IPS DF 6.9 (cell line): ENCODE measurements around the gene CAT.

Source experiments
- DNase-seq: peaks from one replicate; pipeline ENCODE4 v3.0.0-alpha.2; 2013; ENCODE audit warnings: low read depth, low spot score
- H3K27ac ChIP-seq: one replicate; pipeline ENCODE4 v1.5.1; 2013; ENCODE audit warnings: low read length, control low read depth
- H3K27me3 ChIP-seq: 2 replicates; pipeline ENCODE4 v1.6.1; 2013; ENCODE audit warnings: mild to moderate bottlenecking, low read length; ENCODE audit not compliant: control insufficient read depth, insufficient read depth
- H3K36me3 ChIP-seq: 2 replicates; pipeline ENCODE4 v1.6.1; 2013; ENCODE audit warnings: low read length; ENCODE audit not compliant: control insufficient read depth, insufficient read depth
- H3K4me1 ChIP-seq: 2 replicates; pipeline ENCODE4 v1.6.1; 2013; ENCODE audit warnings: low read length; ENCODE audit not compliant: control insufficient read depth, insufficient read depth
- H3K4me3 ChIP-seq: 2 replicates; pipeline ENCODE4 v1.5.1; 2013; ENCODE audit warnings: mild to moderate bottlenecking, low read length
- H3K9me3 ChIP-seq: 2 replicates; pipeline ENCODE4 v1.6.1; 2013; ENCODE audit warnings: low read length, inconsistent platforms; ENCODE audit not compliant: control insufficient read depth, insufficient read depth
- WGBS: extraction: QIAGEN DNeasy Blood & Tissue Kit; methylation state at CpG from one replicate; pipeline ENCODE4 v1.1.7; 2013; ENCODE audit warnings: mixed read lengths, missing lambda C conversion rate; ENCODE audit not compliant: insufficient read length, insufficient coverage; 5-methylcytosine and 5-hydroxymethylcytosine counted together

The CAT gene

DNA sequence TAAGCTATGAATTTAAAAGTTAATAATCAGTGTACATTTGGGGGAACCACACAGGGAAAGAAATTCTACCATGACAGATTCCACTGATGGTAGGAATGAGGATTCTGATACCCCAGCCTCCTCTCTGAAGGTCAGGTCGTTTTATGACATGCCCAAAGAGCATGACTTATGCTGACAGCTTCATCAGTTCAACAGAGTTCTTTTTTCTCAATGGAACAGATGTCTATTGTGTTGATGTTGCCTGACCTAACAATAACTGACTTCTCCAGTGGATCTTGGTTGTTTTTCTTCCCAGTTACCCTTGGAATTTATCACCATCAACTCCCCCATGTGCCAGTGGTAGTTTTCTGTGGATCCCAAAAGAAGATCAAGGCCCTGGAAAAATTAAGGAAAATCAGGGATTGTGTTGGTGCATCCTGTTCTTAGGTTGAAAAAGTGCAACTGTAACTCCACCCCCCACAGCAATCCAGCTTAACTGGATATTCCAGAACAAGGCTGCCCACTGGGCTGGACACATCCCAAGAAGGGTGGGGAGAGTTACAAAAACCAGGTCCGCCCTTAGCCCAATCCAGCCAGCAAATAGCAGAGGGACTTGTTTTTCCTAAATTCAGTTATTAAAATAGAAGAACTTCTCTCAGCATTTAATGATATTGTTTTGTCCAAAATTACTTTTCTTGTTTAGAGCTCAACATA lies 31.5 kb upstream of the CAT start:
- Histone ChIP-seq H3K4me3 (no peak overlapping the region), H3K9me3 (no peaks in the 10 kb centered on the region), H3K4me1 (no peaks in the 10 kb centered on the region), H3K36me3 (no peaks in the 10 kb centered on the region), H3K27me3 (no peaks in the 10 kb centered on the region), H3K27ac (no peak overlapping the region)
- DNase-seq = no peak
- no CpG with 5 or more reads among the region's 2 CpGs for WGBS

GRCh38 chr11:34408580-34409172 lies 30.1 kb upstream of the CAT start:
- H3K4me1 ChIP-seq = no peaks in the 10 kb centered on the region
- WGBS = no CpG with 5 or more reads among the region's 2 CpGs
- H3K27me3 ChIP-seq = no peaks in the 10 kb centered on the region
- H3K36me3 ChIP-seq = no peaks in the 10 kb centered on the region
- no peak for DNase-seq
- H3K27ac ChIP-seq = no peak overlapping the region
- no peak overlapping the region for H3K4me3 ChIP-seq
- H3K9me3 ChIP-seq = no peaks in the 10 kb centered on the region

DNA sequence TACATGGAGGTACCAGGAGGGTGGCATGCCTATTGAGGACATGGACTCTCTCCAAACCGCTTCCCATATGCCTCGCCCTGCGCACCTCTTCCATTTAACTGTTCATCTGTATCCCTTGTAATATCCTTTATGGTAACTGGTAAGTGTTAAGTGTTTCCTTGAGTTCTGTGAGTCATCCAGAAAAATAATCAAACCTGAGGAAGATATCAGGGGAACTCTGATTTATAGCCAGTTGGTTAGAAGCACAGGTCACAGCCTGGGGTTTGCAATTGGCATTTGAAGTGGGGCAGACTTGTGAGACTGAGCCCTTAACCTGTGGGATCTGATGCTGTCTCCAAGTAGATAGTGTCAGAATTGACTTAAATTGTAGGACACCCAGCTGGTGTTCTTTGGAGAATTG lies 27.6 kb upstream of the CAT start:
- WGBS = no CpG with 5 or more reads among the region's 3 CpGs

DNA sequence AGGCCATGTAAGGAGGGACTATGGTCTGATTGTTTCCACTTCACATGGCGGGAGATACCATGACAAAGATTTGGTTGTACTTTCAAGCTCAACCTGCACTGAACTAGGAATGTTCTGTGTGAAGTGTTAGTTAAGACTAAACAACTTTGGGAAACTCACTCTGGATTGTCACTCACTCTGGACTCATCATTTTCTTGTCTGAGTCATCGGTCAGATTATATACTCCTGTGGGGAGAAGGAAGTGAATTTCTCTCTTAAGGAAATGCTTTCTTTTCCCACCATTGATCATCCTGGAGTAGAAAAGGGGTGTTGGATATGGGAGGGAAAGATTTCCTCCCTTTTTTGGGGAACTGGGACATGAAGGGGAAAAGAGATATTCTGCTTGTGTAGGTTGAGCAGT lies 26.9 kb upstream of the CAT start:
- H3K9me3 ChIP-seq = no peaks in the 10 kb centered on the region
- no peak overlapping the region for H3K27ac ChIP-seq
- H3K27me3 ChIP-seq = no peaks in the 10 kb centered on the region
- H3K4me3 ChIP-seq = no peak overlapping the region
- no CpG with 5 or more reads among the region's 2 CpGs for WGBS
- H3K36me3 ChIP-seq = no peaks in the 10 kb centered on the region
- H3K4me1 ChIP-seq = no peaks in the 10 kb centered on the region
- DNase-seq = no peak

More for the DNA sequence above, 27.6 kb upstream of the CAT start:
- Histone ChIP-seq H3K27me3 (no peaks in the 10 kb centered on the region), H3K36me3 (no peaks in the 10 kb centered on the region), H3K4me3 (no peak overlapping the region), H3K9me3 (no peaks in the 10 kb centered on the region), H3K4me1 (no peaks in the 10 kb centered on the region), H3K27ac (no peak overlapping the region)
- no peak for DNase-seq

DNA sequence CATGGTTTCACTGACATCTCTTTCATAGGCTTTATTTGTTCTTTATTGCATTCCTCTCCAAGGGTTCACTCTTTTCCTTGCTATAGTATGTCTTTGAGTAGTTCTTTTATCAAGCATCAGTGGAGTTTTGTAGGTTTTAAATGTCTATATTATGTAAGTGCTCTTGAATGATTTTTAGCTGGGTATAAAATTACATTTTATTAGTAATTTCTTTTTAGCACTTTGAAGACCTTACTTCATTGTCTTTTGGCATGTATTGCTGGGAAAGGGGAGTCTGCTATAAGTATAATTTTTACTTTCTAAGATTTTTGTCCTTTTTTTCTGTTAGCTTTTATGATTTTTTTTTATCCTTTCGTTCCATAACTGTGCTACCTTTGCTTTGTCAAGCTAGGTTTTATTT lies 25.5 kb upstream of the CAT start:
- Histone ChIP-seq H3K4me1 (no peaks in the 10 kb centered on the region), H3K9me3 (no peaks in the 10 kb centered on the region), H3K36me3 (no peaks in the 10 kb centered on the region), H3K27me3 (no peaks in the 10 kb centered on the region), H3K27ac (no peak overlapping the region), H3K4me3 (no peak overlapping the region)
- DNase-seq = no peak
- no CpG with 5 or more reads among the region's 1 CpG for WGBS

DNA sequence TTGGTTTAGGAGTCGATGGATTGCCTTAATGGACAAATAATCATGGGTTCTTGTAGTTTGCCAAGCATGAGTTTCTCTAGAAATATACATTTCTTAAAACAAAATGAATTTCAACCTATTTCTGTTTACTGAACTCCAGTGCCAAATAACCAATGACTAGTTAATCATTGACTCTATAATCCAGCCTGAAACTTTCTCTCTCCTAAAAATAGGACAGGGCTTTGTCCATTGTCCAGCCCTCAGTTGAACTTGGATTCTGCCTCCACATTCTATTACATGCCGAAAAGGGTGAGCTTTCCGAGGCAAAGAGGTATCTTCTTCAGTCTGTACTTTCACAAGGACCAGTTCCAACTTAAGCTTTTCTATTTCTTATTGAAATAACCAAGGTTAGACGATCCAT lies 23.2 kb upstream of the CAT start:
- Histone ChIP-seq H3K9me3 (no peaks in the 10 kb centered on the region), H3K4me3 (no peak overlapping the region), H3K27ac (no peak overlapping the region), H3K36me3 (no peaks in the 10 kb centered on the region), H3K4me1 (no peaks in the 10 kb centered on the region), H3K27me3 (no peaks in the 10 kb centered on the region)
- no peak for DNase-seq
- WGBS = no CpG with 5 or more reads among the region's 4 CpGs

GRCh38 chr11:34416088-34416487 lies 22.6 kb upstream of the CAT start:
- DNase-seq = no peak
- WGBS = no CpG with 5 or more reads among the region's 1 CpG
- no peaks in the 10 kb centered on the region for H3K27me3 ChIP-seq

DNA sequence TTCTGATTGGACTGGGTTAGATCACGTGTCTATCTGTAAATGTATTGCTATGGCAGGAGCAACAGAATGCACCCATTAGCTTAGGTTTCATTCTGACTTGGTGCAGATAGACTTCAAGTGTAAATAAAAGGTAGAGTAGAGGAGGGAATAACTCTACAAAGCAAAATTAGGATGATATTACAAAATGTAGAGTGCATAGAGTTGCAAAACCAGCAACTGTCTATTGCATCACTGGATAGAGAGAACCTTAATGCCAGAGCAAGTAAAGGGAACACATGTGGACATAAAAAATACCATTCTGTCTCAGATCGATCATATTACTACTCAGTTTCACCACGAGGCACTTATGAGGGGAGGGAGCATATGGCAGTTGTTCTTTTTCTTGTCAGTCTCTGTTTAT lies 22.0 kb upstream of the CAT start:
- DNase-seq = no peak
- no CpG with 5 or more reads among the region's 3 CpGs for WGBS
- no peaks in the 10 kb centered on the region for H3K27me3 ChIP-seq
- no peak overlapping the region for H3K27ac ChIP-seq
- no peaks in the 10 kb centered on the region for H3K9me3 ChIP-seq
- no peaks in the 10 kb centered on the region for H3K4me1 ChIP-seq
- H3K4me3 ChIP-seq = no peak overlapping the region
- H3K36me3 ChIP-seq = no peaks in the 10 kb centered on the region

More at GRCh38 chr11:34416088-34416487, 22.6 kb upstream of the CAT start:
- no peaks in the 10 kb centered on the region for H3K9me3 ChIP-seq
- no peaks in the 10 kb centered on the region for H3K4me1 ChIP-seq
- no peak overlapping the region for H3K27ac ChIP-seq
- no peak overlapping the region for H3K4me3 ChIP-seq
- H3K36me3 ChIP-seq = no peaks in the 10 kb centered on the region

DNA sequence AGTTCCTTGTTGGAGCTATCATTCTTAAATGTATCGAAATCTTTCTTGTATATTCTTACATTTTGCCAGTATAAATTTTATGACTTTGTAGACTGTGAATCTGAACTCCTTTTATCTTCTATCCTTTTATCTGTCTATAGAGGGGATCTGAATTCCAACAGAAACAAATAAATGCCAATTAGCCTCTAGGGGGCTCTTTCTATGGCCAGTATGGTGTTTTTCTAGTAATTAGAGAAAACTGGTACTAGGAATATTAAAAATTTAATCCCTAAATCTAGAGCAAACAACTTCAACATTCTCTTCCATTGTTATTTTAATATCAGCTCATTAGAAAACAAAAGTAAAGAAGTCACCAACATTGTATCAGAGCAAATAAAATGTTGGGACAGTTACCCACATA lies 21.5 kb upstream of the CAT start:
- Histone ChIP-seq H3K9me3 (no peaks in the 10 kb centered on the region), H3K27me3 (no peaks in the 10 kb centered on the region), H3K27ac (no peak overlapping the region), H3K4me1 (no peaks in the 10 kb centered on the region), H3K36me3 (no peaks in the 10 kb centered on the region), H3K4me3 (no peak overlapping the region)
- WGBS = no CpG with 5 or more reads among the region's 1 CpG
- no peak for DNase-seq

DNA sequence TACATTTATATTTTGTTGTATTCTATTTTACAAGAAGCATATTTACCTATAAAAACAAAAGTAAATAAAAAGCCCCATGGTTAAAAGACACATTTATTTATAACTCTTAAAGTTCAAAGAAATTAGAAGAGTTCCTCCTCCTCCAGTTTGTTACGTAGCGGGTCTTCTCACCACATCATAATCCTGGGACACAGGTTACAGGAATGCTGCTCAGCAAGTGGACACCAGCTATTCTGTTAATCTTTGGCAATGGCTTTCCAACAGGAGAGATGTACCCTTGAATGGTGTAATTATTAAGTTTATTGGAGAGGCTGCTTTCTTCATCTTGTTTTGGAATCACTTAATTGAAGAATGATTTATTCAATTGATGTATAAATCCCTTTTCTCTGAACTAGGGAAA lies 19.6 kb upstream of the CAT start:
- DNase-seq = no peak
- Histone ChIP-seq H3K4me1 (no peaks in the 10 kb centered on the region), H3K4me3 (no peak overlapping the region), H3K27ac (no peak overlapping the region), H3K9me3 (no peaks in the 10 kb centered on the region), H3K27me3 (no peaks in the 10 kb centered on the region), H3K36me3 (no peaks in the 10 kb centered on the region)
- WGBS = no CpG with 5 or more reads among the region's 2 CpGs

- H3K27ac ChIP-seq = no peak overlapping the region
- H3K9me3 ChIP-seq = no peaks in the 10 kb centered on the region
- WGBS = no CpG with 5 or more reads among the region's 7 CpGs
- no peaks in the 10 kb centered on the region for H3K4me1 ChIP-seq
- DNase-seq = no peak
- H3K36me3 ChIP-seq = no peaks in the 10 kb centered on the region
- no peak overlapping the region for H3K4me3 ChIP-seq
- no peaks in the 10 kb centered on the region for H3K27me3 ChIP-seq
Measured at GRCh38 chr11:34423300-34423699, 15.4 kb upstream of the CAT start.
